ENCODE data around the gene ZNF385B.
A peak's percentile ranks its signal among the peaks of the same experiment; 100 is the strongest.

The ZNF385B gene

DNA sequence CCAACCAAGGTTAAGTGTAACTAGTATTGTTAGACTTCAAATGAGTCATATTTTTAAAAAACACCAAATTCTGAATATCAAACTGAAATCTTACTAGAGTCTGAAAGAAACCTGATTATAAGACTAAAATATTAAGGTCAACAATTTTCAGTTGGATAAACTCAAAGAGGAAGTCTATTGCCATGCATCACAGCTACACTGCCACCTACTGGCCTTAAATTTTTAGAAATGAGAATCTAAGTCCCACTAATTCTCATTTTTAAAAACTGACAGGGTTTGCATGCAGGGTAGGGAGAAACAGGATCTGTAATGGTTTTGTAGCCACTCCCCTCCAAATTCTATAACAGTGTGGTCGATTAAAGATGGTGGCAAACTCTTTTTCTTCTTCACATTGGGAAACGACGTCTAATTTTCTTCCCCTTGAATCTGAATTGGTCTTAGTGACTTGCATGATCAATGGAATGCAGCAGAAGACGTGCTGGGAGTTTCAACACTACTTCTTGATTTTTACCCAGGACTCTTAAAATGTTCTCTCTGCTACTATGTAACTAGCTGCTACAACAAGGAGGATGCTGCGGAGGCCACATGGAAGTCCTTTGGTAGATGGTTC, 420.7 kb downstream of the ZNF385B start:
- DNase-seq (ENCODE audit: low spot score), result peak; percentile 13

- DNase-seq (ENCODE audit: low spot score), result no peak
Measured at GRCh38 chr2:179438654-179439053, 422.8 kb downstream of the ZNF385B start.

GRCh38 chr2:179437430-179437829, 424.0 kb downstream of the ZNF385B start:
- no peak for DNase-seq (ENCODE audit: low spot score)

DNA sequence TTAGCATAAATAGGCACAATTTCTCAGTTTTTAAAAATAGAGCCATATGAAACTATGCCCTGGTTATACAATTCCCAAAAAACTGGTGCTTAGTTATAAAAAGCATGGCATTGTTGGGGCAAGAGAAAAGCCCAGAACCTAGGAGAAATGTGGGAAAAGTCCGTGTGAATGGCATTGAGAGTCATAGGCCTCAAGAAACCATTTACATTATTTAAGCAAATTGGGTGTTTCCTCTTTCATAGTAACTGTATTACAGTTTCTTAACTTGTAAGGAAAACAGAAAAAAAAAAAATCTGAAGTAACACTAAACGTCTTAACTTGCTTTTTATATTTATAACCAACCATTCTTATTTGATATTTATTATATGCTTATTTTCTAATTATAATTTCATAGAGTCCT, 425.8 kb downstream of the ZNF385B start:
- DNase-seq (ENCODE audit: low spot score), result no peak

DNA sequence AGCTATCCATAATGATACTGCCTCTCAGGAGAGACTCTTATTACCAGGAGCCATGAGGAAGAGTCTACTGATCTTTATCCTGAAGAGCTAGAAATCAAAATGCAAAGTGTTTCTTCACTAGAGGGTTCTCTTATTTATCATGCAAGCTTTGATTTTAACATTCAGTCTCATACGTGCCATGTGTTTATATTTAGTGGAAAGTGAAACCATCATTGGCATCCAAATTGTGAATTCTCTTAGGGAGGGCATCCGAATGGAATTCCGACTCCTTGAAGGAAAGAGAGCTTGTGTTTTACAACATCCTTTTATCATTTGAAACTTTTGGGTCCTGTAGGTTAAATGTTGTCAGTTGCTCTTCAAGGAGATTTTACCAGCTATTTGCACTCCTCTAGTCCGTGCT, 426.4 kb downstream of the ZNF385B start:
- DNase-seq (ENCODE audit: low spot score), result no peak

DNA sequence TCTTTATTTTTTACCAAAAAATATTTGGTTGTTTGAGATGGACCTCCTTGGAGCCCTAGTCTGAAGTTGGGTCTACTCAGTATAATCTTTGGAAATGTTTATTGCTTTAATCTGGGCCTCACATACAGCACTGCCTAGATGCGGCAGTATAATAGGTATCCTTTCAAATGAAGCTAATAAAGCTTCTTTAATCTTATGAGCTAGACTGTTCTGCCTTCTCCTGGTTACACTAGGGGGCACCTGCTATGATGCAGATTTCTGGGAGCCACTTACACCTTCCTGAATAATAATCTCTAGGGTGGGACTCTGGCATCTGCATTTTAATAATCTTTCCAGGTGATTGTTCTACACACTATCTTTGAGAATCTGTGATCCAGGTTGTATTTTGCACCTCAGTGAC, 427.1 kb downstream of the ZNF385B start:
- DNase-seq (ENCODE audit: low spot score), result no peak

- no peak for DNase-seq (ENCODE audit: low spot score)
Measured at GRCh38 chr2:179432751-179433150, 428.7 kb downstream of the ZNF385B start.

- no peak for DNase-seq (ENCODE audit: low spot score)
Measured at GRCh38 chr2:179429597-179429996, 431.8 kb downstream of the ZNF385B start.

DNA sequence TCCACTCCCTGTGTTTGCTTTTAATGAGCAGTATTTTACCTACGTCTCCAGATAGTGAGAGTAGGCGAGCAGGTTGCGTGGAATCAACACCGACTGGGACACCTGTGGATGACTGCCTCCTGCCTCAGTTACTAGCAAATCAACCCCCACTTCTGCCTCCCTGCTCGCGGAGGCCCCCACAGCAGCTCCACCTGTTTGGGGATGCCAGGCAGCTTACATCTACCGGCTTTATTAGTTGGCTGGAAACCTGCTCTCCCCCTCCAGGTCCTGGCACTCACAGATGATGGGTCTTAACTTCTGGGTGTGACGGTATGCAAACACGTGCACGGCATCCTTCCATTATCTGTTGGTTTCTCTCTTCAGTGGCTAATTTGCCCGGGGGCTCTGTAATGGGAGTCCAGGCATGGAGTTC, 432.3 kb downstream of the ZNF385B start:
- no peak for DNase-seq (ENCODE audit: low spot score)

DNA sequence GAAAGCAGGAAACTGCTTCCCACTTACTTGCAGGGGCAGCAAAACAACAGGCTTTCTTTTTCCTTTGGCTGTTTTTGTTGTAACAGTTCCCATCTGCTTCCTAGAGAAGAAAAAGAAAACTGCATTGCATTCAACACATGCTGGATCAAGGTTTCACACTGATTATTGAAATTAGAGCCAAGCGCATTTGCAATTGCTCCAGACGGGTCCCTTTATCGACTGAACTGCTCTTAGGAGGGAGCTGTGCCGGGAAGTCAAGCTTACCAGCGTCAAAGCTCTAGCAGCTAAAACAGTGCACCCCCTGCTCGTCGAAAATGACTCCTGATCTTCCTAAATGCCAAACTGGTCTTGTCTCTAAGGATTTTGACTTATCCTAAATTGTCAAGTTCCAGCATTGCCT, 432.8 kb downstream of the ZNF385B start:
- no peak for DNase-seq (ENCODE audit: low spot score)

DNA sequence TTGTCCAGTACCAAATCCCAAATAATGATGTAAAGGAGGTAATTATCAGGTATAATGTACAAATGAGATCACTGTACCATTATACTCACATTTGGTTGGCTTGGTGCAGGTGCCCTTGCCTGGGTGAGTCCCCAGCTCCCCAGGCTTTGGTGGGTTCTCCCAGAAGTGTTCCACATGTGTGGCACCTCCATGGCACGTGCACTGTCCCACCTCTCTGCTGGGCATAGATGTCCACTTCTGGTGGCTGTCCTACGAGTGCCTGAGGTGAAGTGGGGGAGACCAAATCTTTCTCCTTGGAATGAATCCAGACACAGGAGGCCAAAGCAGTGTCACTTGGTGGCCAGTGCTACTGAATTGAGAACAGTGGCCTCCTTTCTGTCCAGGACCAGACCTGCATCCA, 434.3 kb downstream of the ZNF385B start:
- DNase-seq (ENCODE audit: low spot score), result no peak

DNA sequence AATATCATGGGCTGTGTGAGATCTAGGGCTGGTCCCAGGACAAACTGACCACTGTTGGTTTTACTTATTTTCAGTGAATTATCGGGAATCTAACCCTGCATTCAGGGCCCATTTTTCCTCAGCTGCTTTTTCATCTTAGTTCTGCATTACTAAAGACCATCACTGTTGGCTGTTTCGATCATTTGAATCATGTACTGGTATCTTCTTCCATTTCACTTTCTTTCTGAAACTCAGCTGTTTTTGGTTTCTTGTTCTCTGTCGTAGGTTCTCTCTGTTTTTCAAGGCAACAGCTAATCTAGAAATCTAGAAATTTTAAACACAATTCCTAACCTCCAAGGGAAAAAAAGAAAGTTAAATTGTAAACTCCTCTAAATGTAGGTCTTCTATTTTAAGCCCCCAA, 436.8 kb downstream of the ZNF385B start:
- no peak for DNase-seq (ENCODE audit: low spot score)

GRCh38 chr2:179422037-179422643, 439.3 kb downstream of the ZNF385B start:
- DNase-seq (ENCODE audit: low spot score), result peak; percentile 18

GRCh38 chr2:179417436-179417949, 443.9 kb downstream of the ZNF385B start:
- no peak for DNase-seq (ENCODE audit: low spot score)

DNA sequence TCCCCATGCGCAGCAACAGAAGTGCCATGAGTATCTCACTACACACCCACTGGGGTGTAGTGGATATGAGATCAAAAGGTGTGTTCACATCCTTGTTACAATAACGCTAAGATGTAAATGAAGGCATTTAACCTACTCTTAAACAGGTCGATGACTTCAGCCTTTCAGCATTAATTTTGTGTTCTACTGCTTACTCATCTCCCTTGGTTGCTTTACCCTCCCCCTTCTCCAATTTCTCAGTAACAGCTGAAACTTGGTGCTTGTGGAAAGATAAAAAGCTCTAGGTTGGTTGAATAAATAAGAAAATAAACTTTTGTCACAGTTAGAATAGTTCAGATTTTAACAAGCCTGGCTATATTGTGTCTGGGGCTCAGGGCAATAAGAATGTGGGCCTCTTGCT, 449.3 kb downstream of the ZNF385B start:
- DNase-seq (ENCODE audit: low spot score), result no peak

GRCh38 chr2:179410552-179411356, 450.7 kb downstream of the ZNF385B start:
- peak; percentile 44 for DNase-seq (ENCODE audit: low spot score)

DNA sequence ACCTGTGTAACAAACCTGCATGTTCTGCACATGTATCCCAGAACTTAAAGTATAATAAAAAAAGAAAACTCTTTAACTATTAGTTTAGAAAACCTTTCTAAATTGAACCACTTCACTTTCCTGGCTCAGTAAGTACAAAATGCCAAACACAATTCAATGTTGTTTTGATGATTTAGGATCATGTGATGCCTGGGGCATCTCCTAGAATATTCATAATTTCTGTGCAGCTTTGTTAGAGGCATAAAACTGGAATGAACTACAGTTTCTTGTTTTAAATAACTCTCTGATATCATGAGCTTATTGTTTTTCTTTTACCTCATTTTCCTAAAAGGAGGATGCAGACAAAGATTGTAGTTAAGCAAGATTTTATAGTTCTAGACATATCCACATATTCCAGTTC, 457.8 kb downstream of the ZNF385B start:
- DNase-seq (ENCODE audit: low spot score), result no peak

- no peak for DNase-seq (ENCODE audit: low spot score)
Measured at GRCh38 chr2:179393481-179393880, 467.9 kb downstream of the ZNF385B start.

Measured in germinal center (tissue), 1 donor.